SHP77 (cell line): Measurements from ENCODE around the gene IGSF9.

Experiments
- DNase-seq, 2 experiments: peaks; one replicate each; lab custom pipeline; 2025; lab: John Stamatoyannopoulos, UW

The IGSF9 gene

GRCh38 chr1:159932296-159933285 is 12.8 kb downstream of the IGSF9 start:
- no peak for DNase-seq

DNA sequence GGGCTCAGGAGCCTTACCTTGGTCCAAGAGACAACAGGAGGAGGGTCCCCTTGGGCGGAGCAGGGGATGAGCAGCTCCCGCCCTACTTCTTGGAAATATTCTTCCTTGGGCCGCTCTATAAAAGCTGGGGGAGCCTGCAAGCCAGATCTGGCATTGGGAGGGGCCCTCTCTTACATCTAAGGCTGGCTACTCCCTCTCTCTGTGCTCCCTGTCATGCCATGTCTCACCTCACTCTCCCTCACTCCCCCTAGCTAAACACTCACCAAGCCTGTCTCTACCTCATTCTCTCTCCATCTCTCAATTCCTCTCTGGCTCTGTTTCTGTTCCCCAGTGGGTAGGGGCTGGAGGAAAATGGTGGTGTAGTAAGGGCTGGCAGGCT is 13.6 kb downstream of the IGSF9 start:
- DNase-seq = no peak

- DNase-seq = no peak
Observed at GRCh38 chr1:159931101-159931794, 14.2 kb downstream of the IGSF9 start.

DNA sequence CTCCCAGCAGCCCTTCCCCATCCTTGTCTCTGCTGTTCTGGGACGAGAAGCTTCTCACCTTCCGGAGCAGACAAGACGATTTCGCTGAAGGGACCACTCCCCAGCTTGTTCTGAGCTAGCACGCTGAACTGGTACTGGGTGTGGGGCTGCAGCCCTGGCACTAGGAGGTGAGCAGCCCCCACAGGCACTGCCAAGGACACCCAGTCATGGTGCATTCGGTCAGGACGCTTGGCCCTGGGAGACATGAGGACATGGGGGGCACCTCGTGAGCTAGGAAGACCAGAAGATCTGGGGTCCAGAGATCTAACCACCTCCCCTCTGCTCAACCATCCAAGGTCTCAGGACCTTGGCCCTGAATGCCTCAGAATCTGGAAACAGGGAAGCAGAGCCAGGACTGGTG is 14.8 kb downstream of the IGSF9 start:
- no peak for DNase-seq

DNA sequence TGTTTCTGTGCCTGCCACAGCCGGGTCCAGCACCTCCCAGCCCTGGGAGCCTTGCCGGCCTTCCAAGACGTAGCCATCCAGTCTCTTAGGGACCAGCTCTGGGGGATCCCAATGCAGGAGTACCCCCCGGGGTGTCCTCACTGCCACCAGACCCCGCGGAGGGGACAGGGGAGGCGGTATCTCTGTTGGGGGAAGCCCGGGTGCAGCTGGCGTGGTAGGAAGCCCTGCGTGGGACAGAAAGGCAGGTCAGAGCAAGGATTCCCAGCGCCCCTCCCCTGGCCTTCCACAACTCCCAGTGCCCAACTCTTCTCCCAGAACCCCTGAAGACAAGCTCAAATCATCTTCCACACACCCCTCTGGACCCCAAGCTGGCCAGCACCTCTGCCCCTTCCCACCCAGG is 15.2 kb downstream of the IGSF9 start:
- DNase-seq = no peak

- no peak for DNase-seq
Observed at GRCh38 chr1:159929155-159930051, 16.0 kb downstream of the IGSF9 start.

GRCh38 chr1:159928491-159929050 is 16.8 kb downstream of the IGSF9 start:
- no peak for DNase-seq

- DNase-seq = no peak
Observed at GRCh38 chr1:159927849-159928431, 17.5 kb downstream of the IGSF9 start.

DNA sequence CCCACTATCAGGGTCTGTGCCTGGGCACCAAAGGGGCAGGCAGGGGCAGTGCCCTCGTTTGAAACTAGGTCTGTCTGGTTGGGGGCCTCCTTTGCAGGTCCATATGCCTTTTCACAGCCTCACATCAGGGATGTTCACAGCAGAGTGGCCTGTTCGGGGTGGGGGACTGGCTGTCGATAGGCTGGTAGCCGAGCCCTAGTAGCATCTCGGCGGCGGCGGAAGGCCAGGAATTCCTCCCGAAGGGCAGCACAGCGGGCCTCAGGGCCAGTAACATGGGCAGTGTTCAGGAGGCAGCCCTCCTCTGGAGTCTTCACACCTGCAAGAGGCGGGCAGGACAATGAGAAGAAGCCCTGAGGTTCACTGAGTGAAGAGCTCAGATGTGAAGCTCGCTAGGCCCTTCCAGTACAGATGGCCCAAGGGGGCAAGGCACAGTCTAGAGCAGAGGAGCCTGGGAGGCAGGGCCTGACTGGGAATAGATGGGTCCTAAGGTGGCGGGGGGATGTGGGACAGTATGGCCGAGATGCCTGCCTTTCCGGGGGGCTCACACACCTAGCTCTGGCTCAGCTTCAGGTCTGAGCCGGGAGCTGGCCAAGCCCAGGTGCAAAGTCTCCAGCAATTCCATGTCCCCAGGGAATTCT is 18.1 kb downstream of the IGSF9 start:
- DNase-seq = no peak

GRCh38 chr1:159925719-159926078 is 19.7 kb downstream of the IGSF9 start:
- no peak for DNase-seq

DNA sequence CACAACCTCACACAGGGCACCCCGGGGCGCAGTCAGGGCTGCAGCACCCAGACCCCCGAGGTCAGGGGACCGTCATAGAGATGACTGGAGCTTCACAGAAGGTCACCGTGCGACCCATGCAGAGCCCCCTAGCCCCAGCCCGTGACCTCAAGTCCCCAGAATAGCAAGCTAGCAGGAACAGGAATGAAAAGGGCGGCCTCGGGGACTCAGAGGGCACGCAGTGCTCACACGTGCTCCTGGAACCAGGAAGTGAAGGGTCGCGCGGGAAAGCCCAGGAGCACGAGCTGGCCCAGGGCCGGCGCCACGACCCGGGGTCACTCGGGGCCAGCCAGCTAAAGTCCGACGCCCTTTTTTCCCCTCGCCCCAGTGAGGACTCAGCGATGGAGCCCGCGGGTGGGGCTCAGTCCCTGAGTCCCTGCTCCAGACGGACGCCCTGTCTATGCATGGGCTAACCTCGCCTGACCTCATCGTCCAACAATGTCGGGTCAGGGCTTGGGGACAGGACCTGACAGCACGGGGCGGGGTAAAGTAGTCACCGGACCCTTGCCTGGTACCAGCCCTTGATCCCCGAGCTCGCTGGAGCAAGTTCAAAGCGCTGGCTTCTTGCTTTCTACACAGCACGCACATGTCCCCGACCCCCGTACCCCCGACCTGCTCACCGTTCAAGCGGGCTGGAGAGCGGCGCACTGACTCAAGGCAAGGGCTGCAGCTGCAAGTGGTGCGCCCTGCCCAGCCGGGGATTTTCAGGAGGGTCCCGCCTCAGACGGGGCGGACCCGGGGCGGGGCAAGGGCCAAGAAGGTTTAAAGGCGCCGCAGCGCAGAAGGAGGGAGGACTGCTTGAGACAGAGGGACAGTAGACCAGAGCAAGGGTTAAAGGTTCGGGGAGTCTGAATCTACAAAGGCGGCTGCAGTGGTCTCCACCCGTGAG is 20.4 kb downstream of the IGSF9 start, which contains the start of gene TAGLN2:
TSS of gene TAGLN2 (minus strand) at position 717 of the 928 bp plus-strand sequence. CDS start 4,998 bp downstream, outside the sequence.
- no peak for DNase-seq

DNA sequence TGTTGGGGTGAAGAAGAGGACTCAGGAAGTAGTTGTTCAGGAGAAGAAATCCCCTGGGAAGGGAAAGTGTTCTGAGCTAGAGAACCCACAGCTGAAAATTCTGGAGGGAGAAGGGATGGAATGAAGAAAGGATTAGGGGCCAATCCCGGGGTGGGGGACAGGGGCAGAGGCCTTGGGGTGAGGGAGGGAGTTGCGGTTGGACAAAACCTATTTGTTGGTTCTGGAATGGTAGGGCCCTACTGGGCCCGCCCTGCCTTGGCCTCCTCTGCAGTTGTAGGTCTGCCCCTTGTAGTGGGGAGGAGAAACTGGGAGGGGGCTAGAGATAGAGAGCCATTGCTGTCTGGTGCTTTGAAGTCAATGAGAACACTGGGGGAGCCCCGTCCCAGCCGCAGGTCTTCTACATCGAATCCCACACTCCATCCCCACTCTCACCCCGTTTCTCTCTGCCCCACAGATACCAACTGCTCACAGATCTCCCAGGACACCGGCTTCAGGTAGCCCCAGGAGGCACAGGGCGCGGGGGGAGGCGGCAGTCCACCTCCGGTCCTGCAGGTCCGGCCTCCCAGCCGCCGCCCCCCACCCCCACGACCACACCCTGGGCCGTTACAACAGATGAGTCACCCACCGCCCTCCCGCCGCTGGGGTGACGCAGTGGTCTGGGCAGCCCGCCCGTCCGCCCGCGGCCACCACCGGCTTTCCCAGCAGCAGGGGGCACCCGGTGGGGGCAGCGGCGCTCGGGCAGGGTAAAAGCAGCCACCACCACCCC is 21.2 kb downstream of the IGSF9 start:
- DNase-seq = peak in 1 of 2 experiments; percentile 24

- DNase-seq = peak; percentile 24 to 34
Observed at GRCh38 chr1:159923203-159924024, 22.0 kb downstream of the IGSF9 start.

DNA sequence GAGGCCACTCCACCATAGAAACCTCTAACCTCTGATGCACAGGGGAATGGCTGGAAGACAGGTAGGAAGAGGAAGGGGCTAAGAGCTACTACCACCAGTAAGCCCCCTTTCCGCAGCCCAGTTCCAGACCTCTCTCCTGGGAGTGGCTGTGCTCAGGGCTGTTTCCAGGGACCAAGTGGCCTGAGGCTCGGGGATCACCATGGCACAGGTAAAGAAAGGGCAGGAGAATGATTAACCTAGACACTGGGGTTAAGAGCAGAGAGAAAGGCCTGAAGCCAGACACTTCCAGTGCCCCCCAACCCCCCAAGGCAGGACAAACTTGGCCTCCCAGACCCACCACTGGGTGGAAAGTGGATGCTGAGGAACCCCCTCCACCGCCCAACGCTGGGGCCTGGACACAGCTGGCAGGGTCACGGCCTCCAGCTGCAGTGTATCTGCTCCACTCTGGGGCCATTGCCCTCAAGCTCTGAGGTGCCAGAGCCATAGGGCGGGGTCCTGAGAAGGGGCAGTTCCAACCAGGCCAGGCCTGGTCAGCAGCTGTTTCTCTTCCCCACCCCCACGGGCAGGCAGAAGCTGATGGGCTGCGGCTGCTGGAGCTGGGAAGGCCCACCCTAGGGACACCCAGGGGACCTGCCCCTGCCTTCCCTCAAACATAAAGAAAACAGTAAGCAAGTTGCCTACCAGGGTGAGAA is 22.8 kb downstream of the IGSF9 start:
- DNase-seq = no peak

GRCh38 chr1:159921700-159922504 is 23.5 kb downstream of the IGSF9 start:
- DNase-seq = no peak

DNA sequence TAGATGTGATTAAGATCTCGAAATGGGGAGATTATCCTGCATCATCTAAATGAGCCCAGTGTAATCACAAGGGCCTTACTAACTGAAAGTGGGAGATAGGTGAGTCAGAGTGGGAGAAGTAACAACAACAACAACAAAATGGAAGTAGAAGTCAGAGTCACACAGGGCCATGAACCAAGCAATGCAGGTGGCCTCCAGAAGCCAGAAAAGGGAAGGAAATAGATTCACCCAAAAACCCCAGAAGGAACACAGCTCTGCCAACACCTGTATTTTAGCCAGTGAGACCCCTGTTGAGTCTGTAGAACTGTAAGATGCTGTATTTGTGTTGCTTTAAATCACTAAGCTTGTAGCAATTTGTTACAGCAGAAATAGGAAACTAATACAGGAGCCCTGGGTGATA is 24.2 kb downstream of the IGSF9 start:
- DNase-seq = no peak

DNA sequence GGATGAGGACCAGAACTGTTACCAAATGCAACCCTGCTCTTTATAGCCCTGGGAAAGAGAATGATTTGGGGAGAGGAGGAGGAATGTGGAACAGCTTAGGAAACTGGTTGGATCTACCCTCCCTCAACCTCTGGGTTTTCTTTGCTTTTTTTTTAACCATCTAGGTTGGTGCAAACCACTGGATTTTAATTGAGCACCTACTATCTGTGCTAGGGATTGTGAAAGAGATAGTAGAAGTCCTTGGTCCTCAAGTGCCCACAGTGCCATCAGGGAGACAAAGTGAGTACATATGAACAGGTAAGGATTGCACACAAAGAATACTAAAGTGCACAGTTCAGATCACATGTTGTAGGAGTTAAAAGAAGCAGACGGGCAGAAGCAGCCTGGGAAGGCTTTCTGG is 24.8 kb downstream of the IGSF9 start:
- DNase-seq = no peak
